ENCODE measurements around the gene AGPS. TPM values are rescaled to one million over a fixed set of nuclear protein-coding genes. Genes with fewer than 3 reads are reported as not detected.

The AGPS gene
- polyA plus RNA-seq, 1 of the 3 experiments (the other 2 are of a cell fraction): 10.9 TPM

GRCh38 chr2:177538323-177538722 lies 145.8 kb downstream of the AGPS start:
- H3K79me2 ChIP-seq (ENCODE audit: insufficient read depth): no peaks in the 10 kb centered on the region
- peaks cover 12 to 17% of the 10 kb centered on the region in 2 experiments for H3K36me3 ChIP-seq (replicated peaks in 1 of 2; ENCODE audit: control insufficient read depth in 1 of 2, insufficient read depth in 2 of 2, low read length in 1 of 2)
- no peaks in the 10 kb centered on the region for H3K27me3 ChIP-seq (ENCODE audit: insufficient read depth)
- no peak overlapping the region; a peak in 1 of 4 replicates for H3K27ac ChIP-seq (ENCODE audit: low read depth in 2 of 2, low read length in 1 of 2)
- H4K20me1 ChIP-seq (ENCODE audit: insufficient read depth): no peaks in the 10 kb centered on the region
- ChIA-PET POLR2A (no interaction called here), CTCF (interaction anchor here (1.0 kb wide), 1 partner anchor 13 kb away, joined by 3 read pairs; no protein-coding TSS in a partner anchor)
- DNase-seq: no peak
- no peak overlapping the region for H3K4me2 ChIP-seq
- TF ChIP-seq MAX (IDR thresholded peaks at IDR 0.05; ENCODE audit: low read depth): no peak
- no peak for TF ChIP-seq TCF12 (IDR thresholded peaks at IDR 0.05)
- no peak for TF ChIP-seq JUND (IDR thresholded peaks at IDR 0.05)
- no peak for TF ChIP-seq ELF1 (IDR thresholded peaks at IDR 0.05)
- TF ChIP-seq, protein P1, sequence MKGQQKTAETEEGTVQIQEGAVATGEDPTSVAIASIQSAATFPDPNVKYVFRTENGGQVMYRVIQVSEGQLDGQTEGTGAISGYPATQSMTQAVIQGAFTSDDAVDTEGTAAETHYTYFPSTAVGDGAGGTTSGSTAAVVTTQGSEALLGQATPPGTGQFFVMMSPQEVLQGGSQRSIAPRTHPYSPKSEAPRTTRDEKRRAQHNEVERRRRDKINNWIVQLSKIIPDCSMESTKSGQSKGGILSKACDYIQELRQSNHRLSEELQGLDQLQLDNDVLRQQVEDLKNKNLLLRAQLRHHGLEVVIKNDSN (IDR thresholded peaks at IDR 0.05; ENCODE audit: borderline replicate concordance, low read depth): no peak
- TF ChIP-seq USF2 (IDR thresholded peaks at IDR 0.05; ENCODE audit: borderline replicate concordance, low read depth, low read length): no peak
- TF ChIP-seq CHD2 (IDR thresholded peaks at IDR 0.05; ENCODE audit: low read length, partially characterized antibody): no peak
- no peaks in the 10 kb centered on the region; a peak in 2 of 4 replicates for H3K4me1 ChIP-seq (ENCODE audit: control insufficient read depth in 1 of 2, insufficient read depth in 2 of 2, low read depth in 1 of 2, low read length in 1 of 2)
- H3K9me2 ChIP-seq: no peaks in the 10 kb centered on the region
- WGBS (ENCODE audit: low lambda C conversion rate): 93% methylated on average over 3 of the region's 3 CpGs
- H3F3A ChIP-seq (replicated peaks; ENCODE audit: insufficient read depth): no peaks in the 10 kb centered on the region
- no peaks in the 10 kb centered on the region for H3K9me3 ChIP-seq
- no peak overlapping the region for H3K4me3 ChIP-seq (ENCODE audit: low read depth in 2 of 2, low read length in 1 of 2)
- H3K9ac ChIP-seq: no peak overlapping the region
- H2AFZ ChIP-seq (ENCODE audit: low read depth): no peak overlapping the region

DNA sequence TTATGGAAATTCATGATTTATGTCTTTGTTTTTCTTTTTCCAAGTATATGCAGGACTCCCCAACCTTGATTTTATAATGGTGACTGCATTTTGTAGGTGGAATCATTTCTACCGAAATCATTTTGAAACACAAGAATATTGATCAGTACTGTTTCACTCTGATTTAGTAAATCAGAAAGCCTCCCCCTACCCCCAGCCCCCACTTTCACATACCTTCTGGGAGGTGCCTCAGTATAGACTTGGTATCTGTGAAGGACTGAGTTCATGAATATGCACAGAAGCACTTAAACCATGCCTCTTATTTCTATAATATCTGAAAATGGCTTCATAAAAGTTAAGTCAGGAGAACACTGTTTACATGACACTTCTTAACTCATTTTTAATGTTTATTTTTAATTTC lies 147.7 kb downstream of the AGPS start:
- Histone ChIP-seq H3K4me2 (no peak overlapping the region), H3K27ac (ENCODE audit: low read depth in 2 of 2, low read length in 1 of 2) (no peak overlapping the region), H3K9me2 (no peaks in the 10 kb centered on the region), H3F3A (replicated peaks; ENCODE audit: insufficient read depth) (no peaks in the 10 kb centered on the region), H4K20me1 (ENCODE audit: insufficient read depth) (no peaks in the 10 kb centered on the region), H3K36me3 (replicated peaks in 1 of 2; ENCODE audit: control insufficient read depth in 1 of 2, insufficient read depth in 2 of 2, low read length in 1 of 2) (peaks cover 12 to 19% of the 10 kb centered on the region in 2 experiments), H3K9ac (no peak overlapping the region), H3K79me2 (ENCODE audit: insufficient read depth) (no peaks in the 10 kb centered on the region), H3K4me1 (ENCODE audit: control insufficient read depth in 1 of 2, insufficient read depth in 2 of 2, low read depth in 1 of 2, low read length in 1 of 2) (no peaks in the 10 kb centered on the region; a peak in 2 of 4 replicates), H3K9me3 (no peaks in the 10 kb centered on the region), H3K4me3 (ENCODE audit: low read depth in 2 of 2, low read length in 1 of 2) (no peak overlapping the region), H2AFZ (ENCODE audit: low read depth) (no peak overlapping the region), H3K27me3 (ENCODE audit: insufficient read depth) (no peaks in the 10 kb centered on the region)
- 100% methylated on average over 1 of the region's 1 CpG for whole genome bisulfite sequencing (ENCODE audit: low lambda C conversion rate)
- no peak for DNase-seq
- ChIA-PET CTCF (interaction anchor here (1.6 kb wide), 1 partner anchor 219 kb away, joined by 4 read pairs; no protein-coding TSS in a partner anchor), POLR2A (no interaction called here)
- no peak for TF ChIP-seq RXRA (IDR thresholded peaks at IDR 0.05; ENCODE audit: borderline replicate concordance, low read depth)
- TF ChIP-seq EZH2phosphoT487 (IDR thresholded peaks at IDR 0.05; ENCODE audit: borderline replicate concordance, low read depth): no peak
- TF ChIP-seq YY1 (IDR thresholded peaks at IDR 0.05; ENCODE audit: low read depth): no peak
- TF ChIP-seq, protein P2, sequence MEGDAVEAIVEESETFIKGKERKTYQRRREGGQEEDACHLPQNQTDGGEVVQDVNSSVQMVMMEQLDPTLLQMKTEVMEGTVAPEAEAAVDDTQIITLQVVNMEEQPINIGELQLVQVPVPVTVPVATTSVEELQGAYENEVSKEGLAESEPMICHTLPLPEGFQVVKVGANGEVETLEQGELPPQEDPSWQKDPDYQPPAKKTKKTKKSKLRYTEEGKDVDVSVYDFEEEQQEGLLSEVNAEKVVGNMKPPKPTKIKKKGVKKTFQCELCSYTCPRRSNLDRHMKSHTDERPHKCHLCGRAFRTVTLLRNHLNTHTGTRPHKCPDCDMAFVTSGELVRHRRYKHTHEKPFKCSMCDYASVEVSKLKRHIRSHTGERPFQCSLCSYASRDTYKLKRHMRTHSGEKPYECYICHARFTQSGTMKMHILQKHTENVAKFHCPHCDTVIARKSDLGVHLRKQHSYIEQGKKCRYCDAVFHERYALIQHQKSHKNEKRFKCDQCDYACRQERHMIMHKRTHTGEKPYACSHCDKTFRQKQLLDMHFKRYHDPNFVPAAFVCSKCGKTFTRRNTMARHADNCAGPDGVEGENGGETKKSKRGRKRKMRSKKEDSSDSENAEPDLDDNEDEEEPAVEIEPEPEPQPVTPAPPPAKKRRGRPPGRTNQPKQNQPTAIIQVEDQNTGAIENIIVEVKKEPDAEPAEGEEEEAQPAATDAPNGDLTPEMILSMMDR (IDR thresholded peaks at IDR 0.05): no peak
- no peak for TF ChIP-seq GATA2 (CRISPR knock-in tag; IDR thresholded peaks at IDR 0.05)
- TF ChIP-seq REST (IDR thresholded peaks at IDR 0.05; ENCODE audit: low read depth, low read length): no peak
- TF ChIP-seq, protein P3, sequence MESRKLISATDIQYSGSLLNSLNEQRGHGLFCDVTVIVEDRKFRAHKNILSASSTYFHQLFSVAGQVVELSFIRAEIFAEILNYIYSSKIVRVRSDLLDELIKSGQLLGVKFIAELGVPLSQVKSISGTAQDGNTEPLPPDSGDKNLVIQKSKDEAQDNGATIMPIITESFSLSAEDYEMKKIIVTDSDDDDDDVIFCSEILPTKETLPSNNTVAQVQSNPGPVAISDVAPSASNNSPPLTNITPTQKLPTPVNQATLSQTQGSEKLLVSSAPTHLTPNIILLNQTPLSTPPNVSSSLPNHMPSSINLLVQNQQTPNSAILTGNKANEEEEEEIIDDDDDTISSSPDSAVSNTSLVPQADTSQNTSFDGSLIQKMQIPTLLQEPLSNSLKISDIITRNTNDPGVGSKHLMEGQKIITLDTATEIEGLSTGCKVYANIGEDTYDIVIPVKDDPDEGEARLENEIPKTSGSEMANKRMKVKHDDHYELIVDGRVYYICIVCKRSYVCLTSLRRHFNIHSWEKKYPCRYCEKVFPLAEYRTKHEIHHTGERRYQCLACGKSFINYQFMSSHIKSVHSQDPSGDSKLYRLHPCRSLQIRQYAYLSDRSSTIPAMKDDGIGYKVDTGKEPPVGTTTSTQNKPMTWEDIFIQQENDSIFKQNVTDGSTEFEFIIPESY (IDR thresholded peaks at IDR 0.05; ENCODE audit: borderline replicate concordance, low read depth): no peak
- no peak for TF ChIP-seq USF2 (IDR thresholded peaks at IDR 0.05; ENCODE audit: borderline replicate concordance, low read depth, low read length)
- TF ChIP-seq, protein P1 (IDR thresholded peaks at IDR 0.05; ENCODE audit: borderline replicate concordance, low read depth): no peak

Data from SK-N-SH (cell line).